ENCODE measurements around the gene SOCS6.

DNA sequence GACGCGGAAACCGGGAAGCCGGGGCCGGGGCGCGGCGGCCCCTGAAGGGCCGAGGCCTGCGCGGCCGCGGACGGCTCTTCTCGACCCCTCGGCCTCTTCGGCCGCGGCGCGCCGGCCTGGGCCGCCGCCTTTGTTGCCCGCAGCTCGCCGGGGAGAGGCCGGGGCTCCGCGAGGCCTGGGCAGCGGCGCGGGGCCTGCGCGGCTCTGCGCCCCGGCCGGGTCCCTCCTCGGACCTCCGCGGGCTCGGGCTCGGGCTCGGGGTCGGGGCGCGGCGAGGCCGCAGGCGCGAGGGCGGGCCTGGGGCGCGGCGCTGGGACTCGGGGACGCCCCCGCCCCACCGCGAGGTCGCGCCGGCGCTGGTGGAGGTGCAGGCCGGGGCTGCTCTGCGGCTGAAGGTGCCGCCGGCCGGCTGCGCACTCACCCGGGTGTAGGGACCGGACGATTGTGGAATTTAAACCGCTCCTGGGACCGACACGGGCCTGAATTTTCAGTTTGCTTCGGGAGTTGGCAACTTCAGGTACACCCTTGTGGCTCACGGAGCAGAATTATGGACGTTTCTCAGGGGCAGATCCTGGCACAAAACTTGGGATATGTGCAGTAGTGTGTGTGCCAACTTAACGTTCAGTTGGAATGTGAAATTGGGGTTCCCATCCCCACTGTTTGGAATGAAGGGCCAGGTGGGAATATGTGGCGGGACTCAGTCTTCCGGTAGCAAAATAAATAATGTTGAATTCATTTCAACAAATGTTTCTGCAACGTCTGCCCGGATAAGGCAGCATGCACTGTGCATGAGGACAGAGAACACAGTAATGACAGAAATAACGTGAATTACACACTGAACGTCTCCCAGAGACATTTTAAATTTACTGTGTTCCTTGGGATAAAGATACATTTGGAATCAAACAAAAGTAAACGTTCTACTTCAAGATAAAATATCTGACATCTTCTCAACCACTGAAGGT is 787 bp downstream of the SOCS6 start:
- TF ChIP-seq, protein P1, sequence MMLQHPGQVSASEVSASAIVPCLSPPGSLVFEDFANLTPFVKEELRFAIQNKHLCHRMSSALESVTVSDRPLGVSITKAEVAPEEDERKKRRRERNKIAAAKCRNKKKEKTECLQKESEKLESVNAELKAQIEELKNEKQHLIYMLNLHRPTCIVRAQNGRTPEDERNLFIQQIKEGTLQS (IDR thresholded peaks at IDR 0.05) = no peak
- TF ChIP-seq GABPA (IDR thresholded peaks at IDR 0.05 in 1 of 2, conservative IDR thresholded peaks at IDR 0.05 in 1 of 2) = no peak
- TF ChIP-seq, protein P2, sequence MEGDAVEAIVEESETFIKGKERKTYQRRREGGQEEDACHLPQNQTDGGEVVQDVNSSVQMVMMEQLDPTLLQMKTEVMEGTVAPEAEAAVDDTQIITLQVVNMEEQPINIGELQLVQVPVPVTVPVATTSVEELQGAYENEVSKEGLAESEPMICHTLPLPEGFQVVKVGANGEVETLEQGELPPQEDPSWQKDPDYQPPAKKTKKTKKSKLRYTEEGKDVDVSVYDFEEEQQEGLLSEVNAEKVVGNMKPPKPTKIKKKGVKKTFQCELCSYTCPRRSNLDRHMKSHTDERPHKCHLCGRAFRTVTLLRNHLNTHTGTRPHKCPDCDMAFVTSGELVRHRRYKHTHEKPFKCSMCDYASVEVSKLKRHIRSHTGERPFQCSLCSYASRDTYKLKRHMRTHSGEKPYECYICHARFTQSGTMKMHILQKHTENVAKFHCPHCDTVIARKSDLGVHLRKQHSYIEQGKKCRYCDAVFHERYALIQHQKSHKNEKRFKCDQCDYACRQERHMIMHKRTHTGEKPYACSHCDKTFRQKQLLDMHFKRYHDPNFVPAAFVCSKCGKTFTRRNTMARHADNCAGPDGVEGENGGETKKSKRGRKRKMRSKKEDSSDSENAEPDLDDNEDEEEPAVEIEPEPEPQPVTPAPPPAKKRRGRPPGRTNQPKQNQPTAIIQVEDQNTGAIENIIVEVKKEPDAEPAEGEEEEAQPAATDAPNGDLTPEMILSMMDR (IDR thresholded peaks at IDR 0.05; ENCODE audit: low read depth, low read length, missing input control) = no peak
- TF ChIP-seq TAF1 (conservative IDR thresholded peaks at IDR 0.05) = no peak
- TF ChIP-seq SP1 (IDR thresholded peaks at IDR 0.05) = peak; percentile 8
- no peak for TF ChIP-seq HNF4G (IDR thresholded peaks at IDR 0.05)
- TF ChIP-seq EGR1 (IDR thresholded peaks at IDR 0.05; ENCODE audit: low read depth in 2 of 2) = no peak
- no peak for TF ChIP-seq FOXA1 (IDR thresholded peaks at IDR 0.05)
- TF ChIP-seq RAD21 (IDR thresholded peaks at IDR 0.05) = peak in 1 of 2 donors; percentile 4
- no peak for TF ChIP-seq JUND (IDR thresholded peaks at IDR 0.05)
- TF ChIP-seq, protein P3, sequence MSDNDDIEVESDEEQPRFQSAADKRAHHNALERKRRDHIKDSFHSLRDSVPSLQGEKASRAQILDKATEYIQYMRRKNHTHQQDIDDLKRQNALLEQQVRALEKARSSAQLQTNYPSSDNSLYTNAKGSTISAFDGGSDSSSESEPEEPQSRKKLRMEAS (IDR thresholded peaks at IDR 0.05) = no peak

Data from liver (tissue), 3 donors.